Astrocyte (in vitro differentiated cells and primary cell): ENCODE results near the gene TIRAP. TPM values are rescaled to one million over a fixed set of nuclear protein-coding genes. Genes with fewer than 3 reads are reported as not detected.
A peak's percentile ranks its signal among the peaks of the same experiment; 100 is the strongest.
"Not testable (repeated sequence)": the region's sequence is repeated elsewhere in the genome, so short reads cannot be mapped to it uniquely, and the experiment has no call there.

Experiments used
- DNase-seq: peaks from one replicate; pipeline ENCODE4 v3.0.0-alpha.2; 2010; ENCODE audit warnings: low read depth
- FAIRE-seq: peaks from 2 replicates; lab custom pipeline; 2011; peaks lifted over from hg19 to GRCh38; lab: Jason Lieb, UNC
- H2AFZ ChIP-seq: 2 replicates; pipeline ENCODE4 v1.6.0; 2012; ENCODE audit warnings: low read depth, low read length, inconsistent platforms
- H3K27ac ChIP-seq: 2 replicates; pipeline ENCODE4 v1.5.1; 2011; ENCODE audit warnings: low read depth, low read length, inconsistent platforms
- H3K27me3 ChIP-seq: 2 replicates; pipeline ENCODE4 v1.6.0; 2011; ENCODE audit warnings: low read length, inconsistent platforms; ENCODE audit not compliant: insufficient read depth
- H3K36me3 ChIP-seq: 2 replicates; pipeline ENCODE4 v1.5.1; 2011; ENCODE audit warnings: low read length, inconsistent platforms; ENCODE audit not compliant: insufficient read depth
- H3K4me1 ChIP-seq: 2 replicates; pipeline ENCODE4 v1.5.1; 2011; ENCODE audit warnings: low read length, inconsistent platforms; ENCODE audit not compliant: insufficient read depth
- H3K4me2 ChIP-seq: 2 replicates; pipeline ENCODE4 v1.6.0; 2012; ENCODE audit warnings: low read length, inconsistent platforms
- H3K4me3 ChIP-seq: 2 replicates; pipeline ENCODE4 v1.5.1; 2011; ENCODE audit warnings: low read depth, mild to moderate bottlenecking, low read length, inconsistent platforms; ENCODE audit not compliant: insufficient read depth
- H3K79me2 ChIP-seq: 2 replicates; pipeline ENCODE4 v1.6.0; 2012; ENCODE audit warnings: mild to moderate bottlenecking, low read length, inconsistent platforms; ENCODE audit not compliant: insufficient read depth
- H3K9ac ChIP-seq: 2 replicates; pipeline ENCODE4 v1.6.0; 2012; ENCODE audit warnings: mild to moderate bottlenecking, low read length, inconsistent platforms
- H3K9me3 ChIP-seq: 2 replicates; pipeline ENCODE4 v1.5.1; 2012; ENCODE audit warnings: low read depth, mild to moderate bottlenecking, low read length, inconsistent platforms; ENCODE audit not compliant: insufficient read depth
- H4K20me1 ChIP-seq: 2 replicates; pipeline ENCODE4 v1.6.0; 2012; ENCODE audit warnings: low read length, inconsistent platforms; ENCODE audit not compliant: insufficient read depth
- H3K27ac Mint-ChIP-seq: one replicate; pipeline ENCODE4 v1.8.0; 2021; ENCODE audit warnings: mild to moderate bottlenecking, mixed read lengths; ENCODE audit not compliant: unreplicated experiment
- H3K27me3 Mint-ChIP-seq: one replicate; pipeline ENCODE4 v1.8.0; 2021; ENCODE audit warnings: low read depth, mixed read lengths; ENCODE audit not compliant: unreplicated experiment
- H3K36me3 Mint-ChIP-seq: one replicate; pipeline ENCODE4 v1.8.0; 2021; ENCODE audit warnings: low read depth, mixed read lengths; ENCODE audit not compliant: unreplicated experiment
- H3K4me1 Mint-ChIP-seq: one replicate; pipeline ENCODE4 v1.8.0; 2021; ENCODE audit warnings: low read depth, mixed read lengths; ENCODE audit not compliant: unreplicated experiment
- H3K4me3 Mint-ChIP-seq: one replicate; pipeline ENCODE4 v1.8.0; 2021; ENCODE audit warnings: mild to moderate bottlenecking, moderate library complexity, mixed read lengths; ENCODE audit not compliant: unreplicated experiment
- H3K9me3 Mint-ChIP-seq: one replicate; pipeline ENCODE4 v1.8.0; 2021; ENCODE audit warnings: mild to moderate bottlenecking, mixed read lengths; ENCODE audit not compliant: unreplicated experiment
- CTCF ChIP-seq: IDR thresholded peaks from 2 replicates; pipeline ENCODE4 v1.5.1; 2011; ENCODE audit warnings: low read depth, mild to moderate bottlenecking, inconsistent platforms, low read length, moderate library complexity; ENCODE audit not compliant: insufficient read depth
- EZH2 ChIP-seq: IDR thresholded peaks from 2 replicates; pipeline ENCODE4 v1.6.1; 2012; ENCODE audit warnings: mild to moderate bottlenecking, low read length, inconsistent platforms; ENCODE audit not compliant: insufficient read depth
- total RNA-seq: library from RNA; stranded (reverse); gene quantifications from 2 replicates; pipeline ENCODE4 v1.2.1, GENCODE V29; 2021

Gene TIRAP
- total RNA-seq, 1 donor from 2014 or later: 6.6 TPM

- no peak for TF ChIP-seq EZH2
- no peak for TF ChIP-seq CTCF
- Histone ChIP-seq H3K4me2 (peak overlapping the region; percentile 4), H3K27me3 (no peaks in the 10 kb centered on the region), H3K4me3 (no peak overlapping the region), H3K27ac (no peak overlapping the region), H2AFZ (no peak overlapping the region), H3K36me3 (peaks cover 23% of the 10 kb centered on the region), H3K4me1 (peaks cover 7% of the 10 kb centered on the region), H4K20me1 (no peaks in the 10 kb centered on the region), H3K79me2 (no peaks in the 10 kb centered on the region), H3K9me3 (no peaks in the 10 kb centered on the region), H3K9ac (no peak overlapping the region)
- no peaks in the 10 kb centered on the region for H3K9me3 Mint-ChIP-seq
- H3K36me3 Mint-ChIP-seq: peaks cover 14% of the 10 kb centered on the region
- no peak for FAIRE-seq
- peak overlapping the region; percentile 55 for H3K27ac Mint-ChIP-seq
- H3K27me3 Mint-ChIP-seq: no peaks in the 10 kb centered on the region
- peaks cover 10% of the 10 kb centered on the region for H3K4me1 Mint-ChIP-seq
- H3K4me3 Mint-ChIP-seq: peak overlapping the region; percentile 5
- DNase-seq: peak; percentile 29
These were observed 36.3 kb upstream of the TIRAP start for GRCh38 chr11:126246636-126247035.

- H3K79me2 ChIP-seq: no peaks in the 10 kb centered on the region
- Mint-ChIP-seq H3K9me3 (no peaks in the 10 kb centered on the region), H3K4me3 (no peak overlapping the region), H3K27ac (no peak overlapping the region), H3K36me3 (peaks cover 18% of the 10 kb centered on the region), H3K27me3 (no peaks in the 10 kb centered on the region), H3K4me1 (peaks cover 8% of the 10 kb centered on the region)
- no peak overlapping the region for H2AFZ ChIP-seq
- H3K4me1 ChIP-seq: peaks cover 8% of the 10 kb centered on the region
- DNase-seq (peak; percentile 11), FAIRE-seq (no peak)
- H3K36me3 ChIP-seq: peaks cover 29% of the 10 kb centered on the region
- no peaks in the 10 kb centered on the region for H3K9me3 ChIP-seq
- H3K27me3 ChIP-seq: no peaks in the 10 kb centered on the region
- H3K4me3 ChIP-seq: no peak overlapping the region
- TF ChIP-seq CTCF (no peak), EZH2 (no peak)
- H3K9ac ChIP-seq: no peak overlapping the region
- no peak overlapping the region for H3K27ac ChIP-seq
- H4K20me1 ChIP-seq: peaks cover 29% of the 10 kb centered on the region
- H3K4me2 ChIP-seq: no peak overlapping the region
These were observed 29.6 kb upstream of the TIRAP start for GRCh38 chr11:126253265-126253664.

GRCh38 chr11:126254819-126255218 lies 28.1 kb upstream of the TIRAP start:
- Mint-ChIP-seq H3K27me3 (no peaks in the 10 kb centered on the region), H3K27ac (no peak overlapping the region), H3K36me3 (peaks cover 22% of the 10 kb centered on the region), H3K4me3 (no peak overlapping the region), H3K4me1 (peaks cover 8% of the 10 kb centered on the region), H3K9me3 (no peaks in the 10 kb centered on the region)
- no peak for DNase-seq
- Histone ChIP-seq H3K4me3 (no peak overlapping the region), H3K79me2 (no peaks in the 10 kb centered on the region), H3K9me3 (no peaks in the 10 kb centered on the region), H3K4me1 (peaks cover 8% of the 10 kb centered on the region), H2AFZ (no peak overlapping the region), H3K27me3 (no peaks in the 10 kb centered on the region), H3K4me2 (no peak overlapping the region), H3K36me3 (peaks cover 26% of the 10 kb centered on the region), H4K20me1 (peaks cover 37% of the 10 kb centered on the region), H3K27ac (no peak overlapping the region), H3K9ac (no peak overlapping the region)
- TF ChIP-seq CTCF: no peak
- no peak for TF ChIP-seq EZH2
- no peak for FAIRE-seq

GRCh38 chr11:126255507-126255906 lies 27.4 kb upstream of the TIRAP start:
- DNase-seq, H3K9me3 Mint-ChIP-seq, H3K27me3 Mint-ChIP-seq, H3K4me3 Mint-ChIP-seq, H3K4me1 Mint-ChIP-seq, H3K27me3 ChIP-seq, H3K9ac ChIP-seq, H3K79me2 ChIP-seq, H3K27ac ChIP-seq, H3K27ac Mint-ChIP-seq, H3K9me3 ChIP-seq, H2AFZ ChIP-seq, FAIRE-seq, H3K4me3 ChIP-seq, H3K4me1 ChIP-seq, H3K4me2 ChIP-seq: not testable (repeated sequence)
- peaks cover 26% of the 10 kb centered on the region for H3K36me3 ChIP-seq
- H3K36me3 Mint-ChIP-seq: peaks cover 20% of the 10 kb centered on the region
- H4K20me1 ChIP-seq: peaks cover 37% of the 10 kb centered on the region
